ENCODE results near the gene MPDU1. TPM values are rescaled to one million over a fixed set of nuclear protein-coding genes. Genes with fewer than 3 reads are reported as not detected.
A peak's percentile ranks its signal among the peaks of the same experiment; 100 is the strongest.

Gene MPDU1
- total RNA-seq, 1 donor from 2014 or later, result 108 TPM

GRCh38 chr17:7555320-7555948 lies 28.2 kb upstream of the MPDU1 start:
- Mint-ChIP-seq H3K36me3 (ENCODE audit: low read depth) (peaks cover 26% of the 10 kb centered on the region), H3K27me3 (ENCODE audit: insufficient read depth) (no peaks in the 10 kb centered on the region), H3K4me1 (ENCODE audit: low read depth) (peaks cover 80% of the 10 kb centered on the region), H3K27ac (peak overlapping the region; percentile 4), H3K4me3 (no peak overlapping the region), H3K9me3 (no peaks in the 10 kb centered on the region)
- intact Hi-C loops (cut with micrococcal nuclease), result no loop called here
- no peak for DNase-seq (ENCODE audit: low spot score)

- Mint-ChIP-seq H3K27ac (peak overlapping the region; percentile 70), H3K36me3 (ENCODE audit: low read depth) (peaks cover 25% of the 10 kb centered on the region), H3K27me3 (ENCODE audit: insufficient read depth) (no peaks in the 10 kb centered on the region), H3K9me3 (no peaks in the 10 kb centered on the region), H3K4me1 (ENCODE audit: low read depth) (peaks cover 77% of the 10 kb centered on the region), H3K4me3 (no peak overlapping the region)
- intact Hi-C loops (cut with micrococcal nuclease), result no loop called here
- no peak for DNase-seq (ENCODE audit: low spot score)
Measured at GRCh38 chr17:7556627-7557026, 27.0 kb upstream of the MPDU1 start.

- no peaks in the 10 kb centered on the region for H3K9me3 Mint-ChIP-seq
- intact Hi-C loops (cut with micrococcal nuclease), result no loop called here
- H3K27ac Mint-ChIP-seq, result no peak overlapping the region
- H3K4me3 Mint-ChIP-seq, result no peak overlapping the region
- H3K36me3 Mint-ChIP-seq (ENCODE audit: low read depth), result peaks cover 23% of the 10 kb centered on the region
- H3K27me3 Mint-ChIP-seq (ENCODE audit: insufficient read depth), result no peaks in the 10 kb centered on the region
- DNase-seq (ENCODE audit: low spot score), result no peak
- peaks cover 71% of the 10 kb centered on the region for H3K4me1 Mint-ChIP-seq (ENCODE audit: low read depth)
Measured at GRCh38 chr17:7557147-7557764, 26.4 kb upstream of the MPDU1 start.

DNA sequence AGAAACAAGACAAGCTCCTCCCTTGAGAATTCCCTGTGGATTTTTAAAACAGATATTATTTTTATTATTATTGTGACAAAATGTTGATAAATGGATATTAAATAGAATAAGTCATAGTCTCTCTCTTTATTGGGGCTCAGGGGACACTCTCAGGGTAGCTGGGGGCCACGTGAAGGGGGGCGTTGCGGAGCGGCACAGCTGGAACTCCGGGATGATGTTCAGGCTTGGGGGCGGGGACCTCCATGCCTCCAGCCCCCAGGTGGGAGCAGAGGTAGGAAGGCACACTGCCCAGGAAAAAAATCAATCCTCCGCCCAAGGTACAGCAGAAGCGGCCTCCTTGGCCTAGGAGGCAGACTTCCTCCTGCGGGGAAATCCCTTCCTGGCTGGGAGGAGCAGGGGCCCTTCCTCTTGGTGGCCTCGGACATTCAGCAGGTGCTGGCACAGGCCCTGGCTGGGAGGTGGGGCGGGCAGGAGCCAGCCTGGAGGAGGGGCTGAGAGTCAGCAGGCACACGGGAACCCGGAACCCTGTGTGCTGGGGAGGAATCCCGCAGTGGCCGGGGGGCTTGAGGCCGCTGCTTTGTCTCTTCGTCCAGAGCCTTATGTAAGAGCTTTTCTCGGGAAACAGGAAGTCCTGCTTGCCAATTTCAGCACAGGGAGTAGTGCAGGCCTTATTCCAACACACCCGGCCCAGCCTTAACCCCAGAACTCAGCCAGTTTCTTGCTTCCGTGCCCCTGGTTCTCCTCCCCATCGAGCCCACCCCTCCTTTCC lies 25.7 kb upstream of the MPDU1 start:
- peaks cover 26% of the 10 kb centered on the region for H3K36me3 Mint-ChIP-seq (ENCODE audit: low read depth)

GRCh38 chr17:7558544-7559319 lies 24.9 kb upstream of the MPDU1 start, which contains the start of gene TNFSF13:
TSS of gene TNFSF13 (plus strand) at chr17:7558750. CDS start at chr17:7559040, 290 bp downstream.
- H3K27ac Mint-ChIP-seq, result peak within 1 kb of the TSS; percentile 66

More for the DNA sequence above, 25.7 kb upstream of the MPDU1 start:
- Mint-ChIP-seq H3K9me3 (no peaks in the 10 kb centered on the region), H3K4me1 (ENCODE audit: low read depth) (peaks cover 70% of the 10 kb centered on the region), H3K4me3 (peak overlapping the region; percentile 60), H3K27me3 (ENCODE audit: insufficient read depth) (no peaks in the 10 kb centered on the region), H3K27ac (no peak overlapping the region)
- DNase-seq (ENCODE audit: low spot score), result no peak
- intact Hi-C loops (cut with micrococcal nuclease), result no loop called here

DNA sequence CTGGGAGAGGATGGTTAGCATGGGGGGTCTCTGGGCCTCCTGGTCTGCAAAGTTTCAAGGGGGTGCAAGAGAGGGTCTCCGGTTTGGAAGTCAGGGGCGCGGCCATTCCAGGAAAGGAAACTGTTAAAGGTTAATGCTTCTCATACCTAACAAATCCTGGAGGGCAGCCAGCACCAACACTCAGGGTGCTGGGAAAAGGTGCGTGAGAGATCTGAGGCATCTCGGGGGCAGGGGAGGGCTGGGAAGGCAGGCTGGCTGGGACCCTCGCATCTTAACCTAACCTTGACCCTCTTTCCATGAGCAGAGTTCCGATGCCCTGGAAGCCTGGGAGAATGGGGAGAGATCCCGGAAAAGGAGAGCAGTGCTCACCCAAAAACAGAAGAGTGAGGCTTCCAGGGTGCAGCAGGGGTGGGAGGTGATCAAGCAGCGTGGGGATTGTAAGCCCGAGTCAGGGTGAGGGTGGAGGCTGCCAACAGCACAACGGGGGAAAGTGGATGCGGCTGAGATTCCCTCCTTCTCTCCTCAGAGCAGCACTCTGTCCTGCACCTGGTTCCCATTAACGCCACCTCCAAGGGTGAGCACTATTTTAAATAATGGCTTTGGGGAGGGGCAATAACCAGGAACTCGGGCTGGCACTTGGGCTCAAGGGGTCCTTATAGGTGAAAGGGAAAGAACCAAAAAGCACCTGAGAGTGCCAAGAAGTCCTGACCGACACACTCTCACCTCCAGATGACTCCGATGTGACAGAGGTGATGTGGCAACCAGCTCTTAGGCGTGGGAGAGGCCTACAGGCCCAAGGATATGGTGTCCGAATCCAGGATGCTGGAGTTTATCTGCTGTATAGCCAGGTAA lies 24.1 kb upstream of the MPDU1 start:
- DNase-seq (ENCODE audit: low spot score), result no peak
- intact Hi-C loops (cut with micrococcal nuclease), result loop anchor here (2.0 kb wide), 1 partner anchor 19 kb away; the partner anchor contains the start of gene CD68
- H3K27me3 Mint-ChIP-seq (ENCODE audit: insufficient read depth), result no peaks in the 10 kb centered on the region
- H3K4me3 Mint-ChIP-seq, result peak overlapping the region; percentile 5
- H3K4me1 Mint-ChIP-seq (ENCODE audit: low read depth), result peaks cover 65% of the 10 kb centered on the region
- H3K36me3 Mint-ChIP-seq (ENCODE audit: low read depth), result peaks cover 23% of the 10 kb centered on the region
- H3K9me3 Mint-ChIP-seq, result no peaks in the 10 kb centered on the region
- no peak overlapping the region for H3K27ac Mint-ChIP-seq

More at GRCh38 chr17:7558544-7559319, 24.9 kb upstream of the MPDU1 start, which contains the start of gene TNFSF13:
- no peaks in the 10 kb centered on the region for H3K27me3 Mint-ChIP-seq (ENCODE audit: insufficient read depth)
- peak within 1 kb of the TSS; percentile 60 for H3K4me3 Mint-ChIP-seq
- peaks cover 64% of the 10 kb centered on the region for H3K4me1 Mint-ChIP-seq (ENCODE audit: low read depth)
- H3K36me3 Mint-ChIP-seq (ENCODE audit: low read depth), result peaks cover 22% of the 10 kb centered on the region
- no peaks in the 10 kb centered on the region for H3K9me3 Mint-ChIP-seq
- intact Hi-C loops (cut with micrococcal nuclease), result no loop called here
- DNase-seq (ENCODE audit: low spot score), result no peak

- H3K27ac Mint-ChIP-seq, result peak overlapping the region; percentile 92
- H3K4me3 Mint-ChIP-seq, result peak overlapping the region; percentile 97
- H3K36me3 Mint-ChIP-seq (ENCODE audit: low read depth), result peaks cover 23% of the 10 kb centered on the region
- DNase-seq (ENCODE audit: low spot score), result peak; percentile 47
- no peaks in the 10 kb centered on the region for H3K9me3 Mint-ChIP-seq
- no peaks in the 10 kb centered on the region for H3K27me3 Mint-ChIP-seq (ENCODE audit: insufficient read depth)
- intact Hi-C loops (cut with micrococcal nuclease), result loop anchor here (1.0 to 2.0 kb wide), 12 partner anchors 11 to 308 kb away; partner anchors contain the start of genes CD68, ELP5, MPDU1 and POLR2A
- peaks cover 60% of the 10 kb centered on the region for H3K4me1 Mint-ChIP-seq (ENCODE audit: low read depth)
Measured at GRCh38 chr17:7560172-7561027, 23.3 kb upstream of the MPDU1 start.

DNA sequence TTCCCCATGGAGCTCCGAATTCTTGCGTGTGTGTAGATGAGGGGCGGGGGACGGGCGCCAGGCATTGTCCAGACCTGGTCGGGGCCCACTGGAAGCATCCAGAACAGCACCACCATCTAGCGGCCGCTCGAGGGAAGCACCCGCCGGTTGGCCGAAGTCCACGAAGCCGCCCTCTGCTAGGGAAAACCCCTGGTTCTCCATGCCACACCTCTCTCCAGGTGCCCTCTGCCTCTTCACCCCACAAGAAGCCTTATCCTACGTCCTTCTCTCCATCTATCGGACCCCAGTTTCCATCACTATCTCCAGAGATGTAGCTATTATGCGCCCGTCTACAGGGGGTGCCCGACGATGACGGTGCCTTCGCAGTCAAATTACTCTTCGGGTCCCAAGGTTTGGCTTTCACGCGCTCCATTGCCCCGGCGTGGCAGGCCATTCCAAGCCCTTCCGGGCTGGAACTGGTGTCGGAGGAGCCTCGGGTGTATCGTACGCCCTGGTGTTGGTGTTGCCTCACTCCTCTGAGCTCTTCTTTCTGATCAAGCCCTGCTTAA lies 22.6 kb upstream of the MPDU1 start:
- intact Hi-C loops (cut with micrococcal nuclease), result loop anchor here (1.0 to 2.0 kb wide), 12 partner anchors 11 to 309 kb away; partner anchors contain the start of genes CD68, ELP5, MPDU1 and POLR2A
- Mint-ChIP-seq H3K4me1 (ENCODE audit: low read depth) (peaks cover 56% of the 10 kb centered on the region), H3K27ac (peak overlapping the region; percentile 92), H3K36me3 (ENCODE audit: low read depth) (peaks cover 23% of the 10 kb centered on the region), H3K27me3 (ENCODE audit: insufficient read depth) (no peaks in the 10 kb centered on the region), H3K4me3 (peak overlapping the region; percentile 97), H3K9me3 (no peaks in the 10 kb centered on the region)
- DNase-seq (ENCODE audit: low spot score), result peak; percentile 81

DNA sequence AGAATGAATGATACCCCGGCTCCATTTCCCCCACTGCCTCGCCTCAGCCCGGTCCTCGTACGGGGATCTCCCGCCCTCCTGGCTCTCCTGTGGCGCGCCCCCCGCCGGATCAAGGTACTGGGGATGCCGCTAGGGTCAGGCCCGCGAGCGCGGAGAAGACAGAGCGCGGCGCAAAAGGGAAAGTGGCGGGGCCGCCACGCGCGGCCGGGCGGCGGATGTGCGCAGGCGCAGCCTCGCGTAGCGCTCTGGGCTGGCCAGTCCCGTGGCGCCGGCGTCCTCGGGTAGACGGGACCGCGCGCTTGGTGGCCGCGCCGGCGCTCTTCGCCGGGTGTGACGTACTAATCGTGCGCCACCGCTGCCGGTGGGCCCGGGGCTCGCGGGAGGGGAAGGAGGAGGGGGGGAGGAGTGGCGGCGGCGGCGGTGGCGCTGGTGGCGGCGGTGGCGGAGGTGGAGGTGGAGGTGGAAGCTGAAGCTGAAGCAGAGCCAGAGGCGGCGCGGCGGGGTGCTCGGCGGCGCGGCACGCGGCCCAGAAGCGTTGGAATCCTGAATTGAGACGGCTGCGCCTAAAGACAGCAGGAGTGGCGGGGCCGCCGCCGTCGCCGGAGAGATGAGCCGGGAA lies 22.0 kb upstream of the MPDU1 start, which contains the start of gene SENP3:
SENP3 (plus strand) TSS at position 331 of the 619 bp plus-strand sequence. CDS start 1,158 bp downstream, outside the sequence.
- intact Hi-C loops (cut with micrococcal nuclease), result loop anchor here (1.0 to 2.0 kb wide), 12 partner anchors 11 to 309 kb away; partner anchors contain the start of genes CD68, ELP5, MPDU1 and POLR2A
- Mint-ChIP-seq H3K36me3 (ENCODE audit: low read depth) (peaks cover 20% of the 10 kb centered on the region), H3K4me1 (ENCODE audit: low read depth) (peaks cover 50% of the 10 kb centered on the region), H3K27ac (peak within 1 kb of the TSS; percentile 95), H3K9me3 (no peaks in the 10 kb centered on the region), H3K4me3 (peak within 1 kb of the TSS; percentile 97), H3K27me3 (ENCODE audit: insufficient read depth) (no peaks in the 10 kb centered on the region)
- peak; percentile 93 for DNase-seq (ENCODE audit: low spot score)

GRCh38 chr17:7562208-7562605 lies 21.4 kb upstream of the MPDU1 start:
- no peaks in the 10 kb centered on the region for H3K27me3 Mint-ChIP-seq (ENCODE audit: insufficient read depth)
- H3K27ac Mint-ChIP-seq, result peak overlapping the region; percentile 95
- peak overlapping the region; percentile 97 for H3K4me3 Mint-ChIP-seq
- H3K4me1 Mint-ChIP-seq (ENCODE audit: low read depth), result peaks cover 49% of the 10 kb centered on the region
- intact Hi-C loops (cut with micrococcal nuclease), result no loop called here
- DNase-seq (ENCODE audit: low spot score), result no peak
- H3K9me3 Mint-ChIP-seq, result no peaks in the 10 kb centered on the region
- peaks cover 21% of the 10 kb centered on the region for H3K36me3 Mint-ChIP-seq (ENCODE audit: low read depth)
